OCI-LY3 (cell line): ENCODE measurements around the gene STIL.

Experiments used
- CTCF ChIP-seq: fragments of 200-600, 300-600 bp; sonication (generic); IDR thresholded peaks from 2 replicates; pipeline ENCODE4 v1.5.1; 2014; ENCODE audit warnings: antibody characterized with exemption, low read length, low read depth
- EZH2phosphoT487 ChIP-seq: fragments of 200-600 bp; shearing (Covaris generic); IDR thresholded peaks from 2 replicates; pipeline ENCODE4 v1.6.1; 2018; ENCODE audit warnings: antibody characterized with exemption, mixed run types, low read depth

GRCh38 chr1:47340227-47340626 is 26.3 kb upstream of the STIL start:
- TF ChIP-seq CTCF (no peak), EZH2phosphoT487 (no peak)
